H1 (cell line): Measurements from ENCODE around the gene PROSER2. TPM values are rescaled to one million over a fixed set of nuclear protein-coding genes. Genes with fewer than 3 reads are reported as not detected.

Source experiments
- CTCF ChIA-PET: fragments of 300-600 bp; sonication (Branson Sonifier 250); formaldehyde crosslinking; loops from one replicate; lab custom pipeline; 2021; ENCODE audit not compliant: partially characterized antibody; lab: Charles Lee
- POLR2A ChIA-PET: fragments of 300-600 bp; sonication (Branson Sonifier 250); formaldehyde crosslinking; loops from one replicate; lab custom pipeline; 2021; ENCODE audit warnings: inconsistent platforms; ENCODE audit not compliant: partially characterized antibody; lab: Charles Lee
- DNase-seq, 2 experiments: peaks; one replicate each; pipeline versions ENCODE4 v3.0.0 to v3.0.0-alpha.2; 2010 to 2022; ENCODE audit warnings: low spot score in 2 of 2, low read depth in 1 of 2, mixed read lengths in 1 of 2
- FAIRE-seq: peaks from 2 replicates; lab custom pipeline; 2011; peaks lifted over from hg19 to GRCh38; lab: Jason Lieb, UNC
- H2AFZ ChIP-seq: 2 replicates; pipeline ENCODE4 v1.8.1; 2012; ENCODE audit warnings: low read length, inconsistent platforms
- H2AK5ac ChIP-seq: 2 replicates; pipeline ENCODE4 v1.6.1; 2013; ENCODE audit warnings: low read depth, low read length
- H2BK120ac ChIP-seq: replicated peaks from 2 replicates; pipeline ENCODE3; 2013; ENCODE audit warnings: low read depth, low read length, inconsistent platforms
- H2BK12ac ChIP-seq: 2 replicates; pipeline ENCODE4 v1.6.1; 2013; ENCODE audit warnings: low read depth, low read length
- H2BK15ac ChIP-seq: 2 replicates; pipeline ENCODE4 v1.6.1; 2013; ENCODE audit warnings: low read length
- H2BK20ac ChIP-seq: 2 replicates; pipeline ENCODE4 v1.6.1; 2013; ENCODE audit warnings: low read length
- H2BK5ac ChIP-seq: 2 replicates; pipeline ENCODE4 v1.6.1; 2013; ENCODE audit warnings: low read depth, low read length
- H3K14ac ChIP-seq: 2 replicates; pipeline ENCODE4 v1.6.1; 2013; ENCODE audit warnings: inconsistent platforms; ENCODE audit not compliant: insufficient read length
- H3K18ac ChIP-seq: 2 replicates; pipeline ENCODE4 v1.6.1; 2013; ENCODE audit warnings: low read length; ENCODE audit errors: extremely low read depth
- H3K23ac ChIP-seq: 2 replicates; pipeline ENCODE4 v1.6.1; 2013; ENCODE audit warnings: inconsistent platforms; ENCODE audit not compliant: insufficient read length
- H3K23me2 ChIP-seq: 2 replicates; pipeline ENCODE4 v1.6.1; 2013; ENCODE audit warnings: low read depth, low read length
- H3K27ac ChIP-seq: 2 replicates; pipeline ENCODE4 v1.6.1; 2011; ENCODE audit warnings: low read depth, low read length, inconsistent platforms
- H3K27me3 ChIP-seq, 4 experiments: replicated peaks in 1 of 4; 1 replicate in 1 of 4; 2 replicates in 3 of 4; pipeline versions ENCODE4 v1.6.1 to v1.8.1; 2011 to 2013; ENCODE audit warnings: low read length in 3 of 4, mild to moderate bottlenecking in 3 of 4, inconsistent platforms in 2 of 4, mixed read lengths in 2 of 4, moderate library complexity in 1 of 4; ENCODE audit not compliant: control insufficient read depth in 3 of 4, insufficient read depth in 3 of 4; ENCODE audit errors: extremely low read depth in 1 of 4
- H3K36me3 ChIP-seq, 4 experiments: 2 replicates each; pipeline versions ENCODE4 v1.6.1 to v1.8.1; 2011 to 2013; ENCODE audit warnings: mild to moderate bottlenecking in 4 of 4, low read length in 3 of 4, moderate library complexity in 2 of 4, control low read depth in 1 of 4, inconsistent platforms in 1 of 4; ENCODE audit not compliant: insufficient read depth in 4 of 4, control insufficient read depth in 2 of 4
- H3K4ac ChIP-seq: replicated peaks from 2 replicates; pipeline ENCODE3; 2013; ENCODE audit warnings: low read length, low read depth, mixed read lengths, inconsistent platforms; ENCODE audit not compliant: insufficient read length
- H3K4me1 ChIP-seq, 4 experiments: replicated peaks in 1 of 4; 1 replicate in 1 of 4; 2 replicates in 3 of 4; pipeline versions ENCODE4 v1.6.1 to v1.8.1; 2011 to 2013; ENCODE audit warnings: low read length in 3 of 4, inconsistent platforms in 2 of 4, mixed read lengths in 1 of 4; ENCODE audit not compliant: insufficient read depth in 4 of 4, control insufficient read depth in 3 of 4
- H3K4me2 ChIP-seq, 2 experiments: 2 replicates each; pipeline versions ENCODE4 v1.6.1 to v1.8.1; 2011 to 2013; ENCODE audit warnings: low read depth in 2 of 2, low read length in 2 of 2, control low read depth in 1 of 2, inconsistent platforms in 1 of 2, mild to moderate bottlenecking in 1 of 2; ENCODE audit not compliant: insufficient read depth in 1 of 2
- H3K4me3 ChIP-seq, 4 experiments: fragments of 200-600, 300-600 bp in 1 of 4; sonication (generic), shearing (Covaris generic), sonication (Bioruptor Twin) in 1 of 4; 2 replicates each; pipeline versions ENCODE4 v1.5.1 to v1.8.1; 2011 to 2016; ENCODE audit warnings: low read length in 4 of 4, low read depth in 3 of 4, control low read depth in 2 of 4, inconsistent platforms in 2 of 4, mild to moderate bottlenecking in 2 of 4, mixed read lengths in 1 of 4, moderate library complexity in 1 of 4; ENCODE audit not compliant: insufficient read depth in 2 of 4; ENCODE audit errors: extremely low read depth in 1 of 4
- H3K56ac ChIP-seq: replicated peaks from 2 replicates; pipeline ENCODE3; 2013; ENCODE audit warnings: low read depth, mild to moderate bottlenecking, mixed read lengths, low read length, inconsistent platforms; ENCODE audit not compliant: insufficient read length
- H3K79me1 ChIP-seq: 2 replicates; pipeline ENCODE4 v1.6.1; 2013; ENCODE audit warnings: low read depth, low read length, control low read depth
- H3K79me2 ChIP-seq, 2 experiments: 2 replicates each; pipeline versions ENCODE4 v1.6.1 to v1.8.1; 2012 to 2013; ENCODE audit warnings: low read length in 2 of 2, mild to moderate bottlenecking in 2 of 2, inconsistent platforms in 1 of 2; ENCODE audit not compliant: insufficient read depth in 2 of 2, control insufficient read depth in 1 of 2
- H3K9ac ChIP-seq, 4 experiments: replicated peaks in 1 of 4; 1 replicate in 1 of 4; 2 replicates in 3 of 4; pipeline versions ENCODE4 v1.6.1 to v1.8.1; 2011 to 2013; ENCODE audit warnings: low read depth in 3 of 4, low read length in 3 of 4, control low read depth in 2 of 4, mild to moderate bottlenecking in 2 of 4, moderate library complexity in 2 of 4, inconsistent platforms in 1 of 4; ENCODE audit errors: extremely low read depth in 1 of 4
- H3K9me3 ChIP-seq, 2 experiments: 2 replicates each; pipeline versions ENCODE4 v1.6.1 to v1.8.1; 2012 to 2013; ENCODE audit warnings: mild to moderate bottlenecking in 2 of 2, moderate library complexity in 2 of 2, control low read depth in 1 of 2, inconsistent platforms in 1 of 2, low read depth in 1 of 2, low read length in 1 of 2, mixed read lengths in 1 of 2; ENCODE audit not compliant: insufficient read depth in 2 of 2
- H4K20me1 ChIP-seq, 2 experiments: replicated peaks in 1 of 2; 2 replicates each; pipeline versions ENCODE3 to v1.8.1; 2011 to 2013; ENCODE audit warnings: inconsistent platforms in 2 of 2, low read length in 2 of 2, mild to moderate bottlenecking in 1 of 2; ENCODE audit not compliant: insufficient read depth in 2 of 2, control insufficient read depth in 1 of 2
- H4K5ac ChIP-seq: 2 replicates; pipeline ENCODE4 v1.6.1; 2013; ENCODE audit warnings: low read length, low read depth, mixed read lengths, inconsistent platforms; ENCODE audit not compliant: insufficient read length
- H4K8ac ChIP-seq: 2 replicates; pipeline ENCODE4 v1.8.0; 2013; ENCODE audit warnings: mild to moderate bottlenecking, moderate library complexity, low read length, inconsistent platforms; ENCODE audit not compliant: insufficient read depth; ENCODE audit errors: extremely low read depth
- H4K91ac ChIP-seq: replicated peaks from 2 replicates; pipeline ENCODE3; 2013; ENCODE audit warnings: low read length, mixed read lengths, inconsistent platforms; ENCODE audit not compliant: insufficient read length
- CHD2 ChIP-seq: IDR thresholded peaks from 2 replicates; pipeline ENCODE4 v1.6.1; 2012; ENCODE audit warnings: low read length, improper control_type of control experiment
- KDM1A ChIP-seq: fragments of 200-600, 300-600 bp; sonication (generic); IDR thresholded peaks from 2 replicates; pipeline ENCODE4 v1.7.1; 2016; ENCODE audit warnings: mild to moderate bottlenecking, low read length, borderline replicate concordance
- WGBS, 2 experiments: shearing (Covaris generic) in 1 of 2; methylation state at CpG; one replicate each; pipeline versions ENCODE4 v1.1.6 to v1.1.7; 2013 to 2015; ENCODE audit warnings: low lambda C conversion rate in 2 of 2, mixed read lengths in 2 of 2, inconsistent platforms in 1 of 2, low coverage in 1 of 2, missing lambda C conversion rate in 1 of 2; ENCODE audit not compliant: insufficient replicate concordance in 2 of 2, insufficient coverage in 1 of 2, insufficient read length in 1 of 2; ENCODE audit errors: extremely low coverage in 1 of 2, missing lambda C conversion rate in 1 of 2; 5-methylcytosine and 5-hydroxymethylcytosine counted together
- polyA plus RNA-seq, 7 experiments: library from polyadenylated mRNA; depleted of rRNA in 3 of 7; stranded (reverse) in 5 of 7; unstranded in 2 of 7; fragments of >200 nt in 5 of 7; fragments of 200-250 nt in 2 of 7; gene quantifications; 1 replicate in 5 of 7; 2 replicates in 1 of 7; 4 replicates in 1 of 7; pipeline versions ENCODE4 v1.2.1 to v1.2.3, GENCODE V29; 2011 to 2013; ENCODE audit warnings: missing spikeins in 2 of 7, mixed read lengths in 2 of 7
- total RNA-seq: library from RNA; stranded (reverse); fragmentation: NEBNext Ultra II Directional; extraction: Animal tissue kit (Norgen Biotek cat#: 25700); gene quantifications from 2 replicates; pipeline ENCODE4 v1.2.1, GENCODE V29; 2021
- TF ChIP-seq, protein P1 (sequence below): IDR thresholded peaks from 2 replicates; pipeline ENCODE4 v1.6.1; 2012; ENCODE audit warnings: inconsistent platforms

Gene PROSER2
- total and polyA plus RNA-seq, 2 of the 8 experiments (the other 6 are each of a cell fraction or from before 2014, with no cell fraction given): 3.9 to 13.7 TPM

DNA sequence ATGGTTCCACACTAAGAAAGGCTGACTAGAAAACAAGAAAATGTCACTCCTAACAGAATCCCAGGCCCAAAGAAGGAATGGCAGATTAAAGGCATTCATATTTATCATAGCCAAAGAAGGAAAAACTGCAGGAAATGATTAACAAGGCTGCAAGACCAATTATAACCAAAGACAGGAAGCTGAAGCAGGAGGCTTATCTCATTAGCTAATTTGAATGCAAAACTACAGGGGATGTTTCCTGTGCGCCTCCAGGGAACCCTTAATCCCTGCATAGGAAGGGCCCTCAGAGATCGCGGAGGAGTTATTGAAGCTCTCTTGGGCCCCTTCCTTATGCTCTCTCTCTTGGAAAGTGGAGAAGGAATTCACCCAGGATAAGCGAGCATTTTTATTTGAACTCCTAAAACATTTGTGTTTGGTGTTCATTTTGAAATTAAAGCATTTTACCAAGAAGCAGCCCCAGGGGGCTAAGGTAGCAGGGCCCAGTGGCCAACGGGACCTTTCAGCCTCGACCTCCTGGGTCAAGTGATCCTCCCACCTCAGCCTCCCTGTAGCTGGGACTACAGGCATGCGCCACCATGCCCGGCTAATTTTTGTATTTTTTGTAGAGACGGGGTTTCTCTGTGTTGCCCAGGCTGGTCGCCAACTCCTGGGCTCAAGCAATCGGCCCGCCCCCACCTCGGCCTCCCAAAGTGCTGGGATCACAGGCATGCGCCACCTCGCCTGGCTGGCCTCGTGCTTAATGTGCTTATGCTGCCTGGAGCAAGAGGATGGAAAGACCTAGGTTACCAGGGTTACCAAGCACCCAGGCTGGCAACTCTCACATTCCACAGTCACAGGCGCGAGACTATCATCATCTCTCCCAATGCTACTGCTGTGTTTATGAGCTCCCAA, 24.1 kb upstream of the PROSER2 start:
- ChIA-PET POLR2A (interaction anchor here (0.6 kb wide), 2 partner anchors 131 to 234 kb away, joined by 3 to 5 read pairs; no protein-coding TSS in a partner anchor), CTCF (interaction anchor here (0.6 to 7.8 kb wide), 9 partner anchors 8 to 186 kb away, joined by 3 to 55 read pairs (median 5); partner anchors contain the start of gene PROSER2)
- H3K36me3 ChIP-seq: no peaks in the 10 kb centered on the region
- peak overlapping the region; percentile 16 for H4K5ac ChIP-seq
- H3K23me2 ChIP-seq: no peaks in the 10 kb centered on the region
- no peak for FAIRE-seq
- H3K56ac ChIP-seq: no peak overlapping the region
- H4K8ac ChIP-seq: no peak overlapping the region
- no peak overlapping the region for H3K9ac ChIP-seq
- TF ChIP-seq CHD2 (no peak), KDM1A (0 out of 2 replicates have a peak, but pooled peaks have one; percentile 14)
- TF ChIP-seq, protein P1, sequence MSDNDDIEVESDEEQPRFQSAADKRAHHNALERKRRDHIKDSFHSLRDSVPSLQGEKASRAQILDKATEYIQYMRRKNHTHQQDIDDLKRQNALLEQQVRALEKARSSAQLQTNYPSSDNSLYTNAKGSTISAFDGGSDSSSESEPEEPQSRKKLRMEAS: peak; percentile 64; the same call in 1 of the 2 replicates
- H3K4me1 ChIP-seq: peaks cover 0 to 7% (median 1%) of the 10 kb centered on the region in 4 experiments; a peak in 3 of 7 replicates
- no peak overlapping the region for H2BK120ac ChIP-seq
- H3K9me3 ChIP-seq: peaks cover 0 to under 1% of the 10 kb centered on the region in 2 experiments; a peak in 1 of 4 replicates
- H3K23ac ChIP-seq: no peak overlapping the region
- no peaks in the 10 kb centered on the region for H4K20me1 ChIP-seq
- H2AFZ ChIP-seq: 0 out of 2 replicates have a peak overlapping the region, but pooled peaks have one; percentile 43
- H3K27me3 ChIP-seq: no peaks in the 10 kb centered on the region
- H2BK20ac ChIP-seq: no peak overlapping the region
- no peak overlapping the region for H3K4me2 ChIP-seq
- peak overlapping the region; percentile 3; the same call in 1 of the 2 replicates for H2BK12ac ChIP-seq
- H3K27ac ChIP-seq: peak overlapping the region; percentile 2; the same call in 1 of the 2 replicates
- WGBS, 2 experiments: 80% methylated on average over 18 of the region's 18 CpGs; no CpG with 5 or more reads in 1 of the 2 experiments
- H3K79me2 ChIP-seq: no peaks in the 10 kb centered on the region
- no peak overlapping the region for H2AK5ac ChIP-seq
- H3K4ac ChIP-seq: peak overlapping the region; percentile 6
- no peaks in the 10 kb centered on the region for H3K79me1 ChIP-seq
- peak overlapping the region; percentile 22; the same call in 1 of the 2 replicates for H2BK5ac ChIP-seq
- DNase-seq: no peak
- H3K4me3 ChIP-seq: no peak overlapping the region; a peak in 2 of 8 replicates
- H3K18ac ChIP-seq: peak overlapping the region; percentile 25; the same call in 1 of the 2 replicates
- peak overlapping the region; percentile 79 for H4K91ac ChIP-seq
- H2BK15ac ChIP-seq: no peak overlapping the region; the same call in 1 of the 2 replicates
- no peak overlapping the region for H3K14ac ChIP-seq
